ENCODE data around the gene F11R. TPM values are rescaled to one million over a fixed set of nuclear protein-coding genes. Genes with fewer than 3 reads are reported as not detected.

The F11R gene
- total and polyA plus RNA-seq, 4 donors: 25.8 to 80.4 (median 45.6) TPM

GRCh38 chr1:160956966-160957365, 64.0 kb downstream of the F11R start:
- WGBS: 75% methylated on average over 4 of the region's 4 CpGs
- no peak for DNase-seq (ENCODE audit: low spot score)

GRCh38 chr1:160954158-160955104, 66.5 kb downstream of the F11R start, which contains the start of gene ITLN2:
Gene ITLN2 (minus strand): TSS chr1:160954809. CDS start chr1:160954741, 68 bp downstream.
- Histone ChIP-seq H3K4me3 (ENCODE audit: low read depth in 1 of 3, low read length in 3 of 3) (no peak within 1 kb of the TSS), H3K9me3 (ENCODE audit: control insufficient read depth in 4 of 4, low read length in 3 of 4) (no peaks in the 10 kb centered on the region), H3K27ac (ENCODE audit: low read depth in 1 of 2, low read length in 2 of 2) (no peak within 1 kb of the TSS), H3K27me3 (ENCODE audit: control insufficient read depth in 4 of 4, insufficient read depth in 4 of 4, low read length in 3 of 4) (no peaks in the 10 kb centered on the region), H3K4me1 (ENCODE audit: control insufficient read depth in 4 of 4, insufficient read depth in 4 of 4, low read length in 3 of 4) (no peaks in the 10 kb centered on the region), H3K9ac (ENCODE audit: low read depth in 1 of 2, low read length in 2 of 2) (no peak within 1 kb of the TSS), H3K36me3 (ENCODE audit: control insufficient read depth in 4 of 4, insufficient read depth in 3 of 4, low read depth in 1 of 4, low read length in 3 of 4) (no peaks in the 10 kb centered on the region)
- no peak for TF ChIP-seq ZBTB33 (IDR thresholded peaks at IDR 0.05)
- peak; percentile 61 to 81 for TF ChIP-seq RAD21 (IDR thresholded peaks at IDR 0.05)
- TF ChIP-seq CTCF (IDR thresholded peaks at IDR 0.05; ENCODE audit: low read depth, low read length, missing input control): peak; percentile 63
- peak; percentile 54 for DNase-seq (ENCODE audit: low spot score)
- WGBS: 77% methylated on average over 8 of the region's 8 CpGs

More at GRCh38 chr1:160956966-160957365, 64.0 kb downstream of the F11R start:
- no peaks in the 10 kb centered on the region for H3K9me3 ChIP-seq (ENCODE audit: control insufficient read depth in 4 of 4, low read length in 3 of 4)
- no peak overlapping the region for H3K4me3 ChIP-seq (ENCODE audit: low read depth in 1 of 3, low read length in 3 of 3)
- H3K9ac ChIP-seq (ENCODE audit: low read depth in 1 of 2, low read length in 2 of 2): no peak overlapping the region
- no peaks in the 10 kb centered on the region for H3K36me3 ChIP-seq (ENCODE audit: control insufficient read depth in 4 of 4, insufficient read depth in 3 of 4, low read depth in 1 of 4, low read length in 3 of 4)
- H3K27me3 ChIP-seq (ENCODE audit: control insufficient read depth in 4 of 4, insufficient read depth in 4 of 4, low read length in 3 of 4): no peaks in the 10 kb centered on the region
- H3K27ac ChIP-seq (ENCODE audit: low read depth in 1 of 2, low read length in 2 of 2): no peak overlapping the region
- peaks cover 0 to 10% (median 5%) of the 10 kb centered on the region in 4 donors for H3K4me1 ChIP-seq (ENCODE audit: control insufficient read depth in 4 of 4, insufficient read depth in 4 of 4, low read length in 3 of 4)
- TF ChIP-seq HNF4G (IDR thresholded peaks at IDR 0.05): no peak

- Histone ChIP-seq H3K27ac (ENCODE audit: low read depth in 1 of 2, low read length in 2 of 2) (no peak overlapping the region), H3K4me1 (ENCODE audit: control insufficient read depth in 4 of 4, insufficient read depth in 4 of 4, low read length in 3 of 4) (no peaks in the 10 kb centered on the region), H3K36me3 (ENCODE audit: control insufficient read depth in 4 of 4, insufficient read depth in 3 of 4, low read depth in 1 of 4, low read length in 3 of 4) (no peaks in the 10 kb centered on the region), H3K9ac (ENCODE audit: low read depth in 1 of 2, low read length in 2 of 2) (no peak overlapping the region), H3K9me3 (ENCODE audit: control insufficient read depth in 4 of 4, low read length in 3 of 4) (no peaks in the 10 kb centered on the region), H3K4me3 (ENCODE audit: low read depth in 1 of 3, low read length in 3 of 3) (no peak overlapping the region), H3K27me3 (ENCODE audit: control insufficient read depth in 4 of 4, insufficient read depth in 4 of 4, low read length in 3 of 4) (no peaks in the 10 kb centered on the region)
- no peak for DNase-seq (ENCODE audit: low spot score)
- 80% methylated on average over 3 of the region's 3 CpGs for WGBS
- TF ChIP-seq TAF1 (conservative IDR thresholded peaks at IDR 0.05) (no peak), ATF3 (IDR thresholded peaks at IDR 0.05) (no peak), EGR1 (IDR thresholded peaks at IDR 0.05; ENCODE audit: low read depth in 2 of 2) (no peak), YY1 (IDR thresholded peaks at IDR 0.05) (no peak), CTCF (IDR thresholded peaks at IDR 0.05; ENCODE audit: low read depth, low read length, missing input control) (no peak), SP1 (IDR thresholded peaks at IDR 0.05) (no peak), FOXA2 (IDR thresholded peaks at IDR 0.05) (no peak), NR2F2 (IDR thresholded peaks at IDR 0.05) (no peak), FOXA1 (IDR thresholded peaks at IDR 0.05) (no peak), JUND (IDR thresholded peaks at IDR 0.05) (no peak), GABPA (IDR thresholded peaks at IDR 0.05 in 1 of 2, conservative IDR thresholded peaks at IDR 0.05 in 1 of 2) (no peak), REST (IDR thresholded peaks at IDR 0.05) (no peak), MAX (IDR thresholded peaks at IDR 0.05) (no peak), RXRA (IDR thresholded peaks at IDR 0.05) (no peak), RAD21 (IDR thresholded peaks at IDR 0.05) (no peak)
These were observed 67.9 kb downstream of the F11R start for GRCh38 chr1:160953030-160953429.

Data from liver (tissue), 9 donors.